NCI-H146 treated with DMSO at 0.1 percent for 48 hours (cell line): ENCODE data around the gene SYTL3.

Source experiments
- DNase-seq: peaks from one replicate; lab custom pipeline; 2025; ENCODE audit not compliant: unreplicated experiment; lab: John Stamatoyannopoulos, UW

The SYTL3 gene

GRCh38 chr6:158717341-158718330 lies 67.8 kb downstream of the SYTL3 start:
- no peak for DNase-seq

- peak; percentile 94 for DNase-seq
These were observed 68.7 kb downstream of the SYTL3 start for GRCh38 chr6:158718461-158719046.

GRCh38 chr6:158722176-158722729 lies 72.4 kb downstream of the SYTL3 start:
- no peak for DNase-seq

GRCh38 chr6:158725704-158726103 lies 75.8 kb downstream of the SYTL3 start:
- DNase-seq: no peak

- no peak for DNase-seq
These were observed 80.2 kb downstream of the SYTL3 start for GRCh38 chr6:158729906-158730540.

- DNase-seq: no peak
These were observed 80.7 kb downstream of the SYTL3 start for GRCh38 chr6:158730541-158730907.

GRCh38 chr6:158735009-158735408 lies 85.2 kb downstream of the SYTL3 start:
- DNase-seq: no peak

GRCh38 chr6:158737082-158737709 lies 87.3 kb downstream of the SYTL3 start:
- no peak for DNase-seq

- DNase-seq: no peak
These were observed 88.1 kb downstream of the SYTL3 start for GRCh38 chr6:158737710-158738615.

- DNase-seq: no peak
These were observed 89.8 kb downstream of the SYTL3 start for GRCh38 chr6:158739673-158740072.

GRCh38 chr6:158743033-158743651 lies 93.3 kb downstream of the SYTL3 start:
- DNase-seq: no peak

GRCh38 chr6:158744986-158745430 lies 95.2 kb downstream of the SYTL3 start:
- DNase-seq: no peak

- no peak for DNase-seq
These were observed 101.4 kb downstream of the SYTL3 start for GRCh38 chr6:158751224-158751623.

- no peak for DNase-seq
These were observed 102.1 kb downstream of the SYTL3 start for GRCh38 chr6:158751921-158752320.

- DNase-seq: peak; percentile 59
These were observed 102.8 kb downstream of the SYTL3 start for GRCh38 chr6:158752613-158753012.

GRCh38 chr6:158753811-158754210 lies 104.0 kb downstream of the SYTL3 start:
- no peak for DNase-seq

GRCh38 chr6:158754738-158755137 lies 104.9 kb downstream of the SYTL3 start:
- DNase-seq: peak; percentile 11

GRCh38 chr6:158755636-158756035 lies 105.8 kb downstream of the SYTL3 start:
- DNase-seq: no peak

GRCh38 chr6:158756126-158756525 lies 106.3 kb downstream of the SYTL3 start:
- DNase-seq: no peak
